Neural progenitor cell (in vitro differentiated cells): ENCODE measurements around the gene SMARCA5. TPM values are rescaled to one million over a fixed set of nuclear protein-coding genes. Genes with fewer than 3 reads are reported as not detected.

Experiments used
- DNase-seq: peaks from one replicate; pipeline ENCODE4 v3.0.0-alpha.2; 2016; ENCODE audit warnings: low spot score
- H2AFZ ChIP-seq: fragments of 200-600 bp; sonication (generic); replicated peaks from 2 replicates; pipeline ENCODE4 v1.6.1; 2016; ENCODE audit warnings: antibody characterized with exemption
- H3F3A ChIP-seq: fragments of 200-600 bp; sonication (generic); 2 replicates; pipeline ENCODE4 v1.6.1; 2016; ENCODE audit warnings: antibody characterized with exemption, low read depth
- H3K27ac ChIP-seq: fragments of 200-600 bp; sonication (generic); 2 replicates; pipeline ENCODE4 v1.5.1; 2016; ENCODE audit warnings: mild to moderate bottlenecking
- H3K27me3 ChIP-seq: fragments of 200-600 bp; sonication (generic); 2 replicates; pipeline ENCODE4 v1.6.1; 2016; ENCODE audit warnings: mild to moderate bottlenecking, moderate library complexity
- H3K36me3 ChIP-seq: fragments of 200-600 bp; sonication (generic); 2 replicates; pipeline ENCODE4 v1.5.1; 2016
- H3K4me1 ChIP-seq: fragments of 200-600 bp; sonication (generic); 2 replicates; pipeline ENCODE4 v1.6.1; 2016; ENCODE audit warnings: mixed run types
- H3K4me2 ChIP-seq: fragments of 200-600 bp; sonication (generic); 2 replicates; pipeline ENCODE4 v1.6.1; 2016
- H3K4me3 ChIP-seq: fragments of 200-600 bp; sonication (generic); 2 replicates; pipeline ENCODE4 v1.5.1; 2016
- H3K79me2 ChIP-seq: fragments of 200-600 bp; sonication (generic); 2 replicates; pipeline ENCODE4 v1.6.1; 2016; ENCODE audit warnings: low read depth
- H3K9ac ChIP-seq: fragments of 200-600 bp; sonication (generic); 2 replicates; pipeline ENCODE4 v1.6.1; 2016
- H3K9me3 ChIP-seq: fragments of 200-600 bp; sonication (generic); 2 replicates; pipeline ENCODE4 v1.5.1; 2016; ENCODE audit warnings: low read depth
- H4K20me1 ChIP-seq: fragments of 200-600 bp; sonication (generic); 2 replicates; pipeline ENCODE4 v1.6.1; 2016; ENCODE audit warnings: low read depth
- H3K27ac Mint-ChIP-seq: 3 replicates; pipeline ENCODE4 v1.8.0; 2021; ENCODE audit warnings: mixed read lengths
- H3K27me3 Mint-ChIP-seq: 2 replicates; pipeline ENCODE4 v1.8.0; 2022; ENCODE audit warnings: low read depth, mild to moderate bottlenecking, inconsistent platforms, moderate library complexity, mixed read lengths; ENCODE audit not compliant: insufficient read depth
- H3K36me3 Mint-ChIP-seq: 3 replicates; pipeline ENCODE4 v1.8.0; 2021; ENCODE audit warnings: mixed read lengths
- H3K4me1 Mint-ChIP-seq: 3 replicates; pipeline ENCODE4 v1.8.0; 2021; ENCODE audit warnings: mixed read lengths
- H3K4me3 Mint-ChIP-seq: 3 replicates; pipeline ENCODE4 v1.8.0; 2021; ENCODE audit warnings: mild to moderate bottlenecking, moderate library complexity, mixed read lengths
- H3K9me3 Mint-ChIP-seq: 3 replicates; pipeline ENCODE4 v1.8.0; 2020; ENCODE audit warnings: mixed read lengths
- EZH2 ChIP-seq: fragments of 200-600 bp; sonication (generic); IDR thresholded peaks from 2 replicates; pipeline ENCODE4 v1.6.1; 2017; ENCODE audit warnings: antibody characterized with exemption, mild to moderate bottlenecking, moderate library complexity
- EZH2phosphoT487 ChIP-seq: fragments of 200-600 bp; sonication (generic); IDR thresholded peaks from 2 replicates; pipeline ENCODE4 v1.6.1; 2017; ENCODE audit warnings: antibody characterized with exemption
- total RNA-seq: library from RNA; depleted of rRNA; stranded (reverse); fragments of >200 nt; gene quantifications from 2 replicates; pipeline ENCODE4 v1.2.3, GENCODE V29; 2015; ENCODE audit warnings: low replicate concordance
- TF ChIP-seq, protein P1 (sequence below): fragments of 200-600 bp; sonication (generic); IDR thresholded peaks from 2 replicates; pipeline ENCODE4 v1.5.1; 2017; ENCODE audit warnings: antibody characterized with exemption, mild to moderate bottlenecking

The SMARCA5 gene, protein sequence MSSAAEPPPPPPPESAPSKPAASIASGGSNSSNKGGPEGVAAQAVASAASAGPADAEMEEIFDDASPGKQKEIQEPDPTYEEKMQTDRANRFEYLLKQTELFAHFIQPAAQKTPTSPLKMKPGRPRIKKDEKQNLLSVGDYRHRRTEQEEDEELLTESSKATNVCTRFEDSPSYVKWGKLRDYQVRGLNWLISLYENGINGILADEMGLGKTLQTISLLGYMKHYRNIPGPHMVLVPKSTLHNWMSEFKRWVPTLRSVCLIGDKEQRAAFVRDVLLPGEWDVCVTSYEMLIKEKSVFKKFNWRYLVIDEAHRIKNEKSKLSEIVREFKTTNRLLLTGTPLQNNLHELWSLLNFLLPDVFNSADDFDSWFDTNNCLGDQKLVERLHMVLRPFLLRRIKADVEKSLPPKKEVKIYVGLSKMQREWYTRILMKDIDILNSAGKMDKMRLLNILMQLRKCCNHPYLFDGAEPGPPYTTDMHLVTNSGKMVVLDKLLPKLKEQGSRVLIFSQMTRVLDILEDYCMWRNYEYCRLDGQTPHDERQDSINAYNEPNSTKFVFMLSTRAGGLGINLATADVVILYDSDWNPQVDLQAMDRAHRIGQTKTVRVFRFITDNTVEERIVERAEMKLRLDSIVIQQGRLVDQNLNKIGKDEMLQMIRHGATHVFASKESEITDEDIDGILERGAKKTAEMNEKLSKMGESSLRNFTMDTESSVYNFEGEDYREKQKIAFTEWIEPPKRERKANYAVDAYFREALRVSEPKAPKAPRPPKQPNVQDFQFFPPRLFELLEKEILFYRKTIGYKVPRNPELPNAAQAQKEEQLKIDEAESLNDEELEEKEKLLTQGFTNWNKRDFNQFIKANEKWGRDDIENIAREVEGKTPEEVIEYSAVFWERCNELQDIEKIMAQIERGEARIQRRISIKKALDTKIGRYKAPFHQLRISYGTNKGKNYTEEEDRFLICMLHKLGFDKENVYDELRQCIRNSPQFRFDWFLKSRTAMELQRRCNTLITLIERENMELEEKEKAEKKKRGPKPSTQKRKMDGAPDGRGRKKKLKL
- 114 and 176 TPM in 2 replicates for total RNA-seq

DNA sequence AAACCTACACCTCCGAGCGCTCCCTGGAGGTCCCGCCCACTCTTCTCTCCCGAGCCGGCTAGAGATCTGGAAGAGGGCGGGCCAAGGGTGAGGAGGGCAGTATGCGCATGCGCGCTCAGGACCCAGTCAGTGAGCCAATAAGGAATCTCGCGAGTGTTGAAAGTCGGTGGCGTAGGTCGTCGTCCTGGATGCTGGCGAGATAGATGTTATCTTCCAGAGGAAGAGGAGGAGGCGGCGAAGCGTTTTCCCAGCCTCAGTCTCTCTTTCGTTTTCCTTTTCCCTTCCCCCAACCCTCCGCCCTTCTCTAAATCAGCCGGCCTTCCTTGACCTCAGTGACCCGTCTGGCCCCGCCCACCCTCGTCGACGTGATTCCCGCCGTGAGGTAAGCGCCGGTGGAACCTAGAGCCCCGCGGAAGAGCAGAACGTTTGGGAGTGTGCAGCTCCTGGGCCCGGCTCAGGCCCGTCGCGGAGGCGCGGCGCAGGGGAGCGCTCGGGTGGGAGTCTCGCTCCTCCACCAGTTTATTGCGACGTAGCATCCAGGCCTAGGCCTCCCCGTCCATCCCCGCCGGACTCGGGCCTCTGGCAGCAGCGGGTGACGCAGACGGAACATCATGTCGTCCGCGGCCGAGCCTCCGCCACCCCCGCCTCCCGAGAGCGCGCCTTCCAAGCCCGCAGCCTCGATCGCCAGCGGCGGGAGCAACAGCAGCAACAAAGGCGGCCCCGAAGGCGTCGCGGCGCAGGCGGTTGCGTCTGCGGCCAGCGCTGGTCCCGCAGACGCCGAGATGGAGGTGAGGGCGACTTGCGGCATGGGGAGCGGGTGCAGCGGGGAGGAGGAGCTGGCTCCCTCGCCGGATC, at the start of gene SMARCA5:
TSS of gene SMARCA5 (plus strand) at position 389 of the 855 bp plus-strand sequence. CDS start at position 612, 223 bp downstream.
- Histone ChIP-seq H3K79me2 (peaks cover 50% of the 10 kb centered on the region), H2AFZ (peak within 1 kb of the TSS; percentile 71), H3K27me3 (peaks cover 3% of the 10 kb centered on the region), H3K9ac (peak within 1 kb of the TSS; percentile 92), H3K9me3 (no peaks in the 10 kb centered on the region), H4K20me1 (peaks cover 40% of the 10 kb centered on the region), H3F3A (peaks cover 15% of the 10 kb centered on the region), H3K4me2 (peak within 1 kb of the TSS; percentile 92), H3K4me3 (peak within 1 kb of the TSS; percentile 92), H3K27ac (peak within 1 kb of the TSS; percentile 97), H3K36me3 (peaks cover 12% of the 10 kb centered on the region), H3K4me1 (peaks cover 9% of the 10 kb centered on the region)
- DNase-seq: peak; percentile 99
- Mint-ChIP-seq H3K4me3 (peak within 1 kb of the TSS; percentile 99), H3K27ac (peak within 1 kb of the TSS; percentile 98), H3K4me1 (peaks cover 28% of the 10 kb centered on the region), H3K36me3 (peaks cover 19% of the 10 kb centered on the region), H3K9me3 (peaks cover 3% of the 10 kb centered on the region), H3K27me3 (no peaks in the 10 kb centered on the region)
- TF ChIP-seq, protein P1, sequence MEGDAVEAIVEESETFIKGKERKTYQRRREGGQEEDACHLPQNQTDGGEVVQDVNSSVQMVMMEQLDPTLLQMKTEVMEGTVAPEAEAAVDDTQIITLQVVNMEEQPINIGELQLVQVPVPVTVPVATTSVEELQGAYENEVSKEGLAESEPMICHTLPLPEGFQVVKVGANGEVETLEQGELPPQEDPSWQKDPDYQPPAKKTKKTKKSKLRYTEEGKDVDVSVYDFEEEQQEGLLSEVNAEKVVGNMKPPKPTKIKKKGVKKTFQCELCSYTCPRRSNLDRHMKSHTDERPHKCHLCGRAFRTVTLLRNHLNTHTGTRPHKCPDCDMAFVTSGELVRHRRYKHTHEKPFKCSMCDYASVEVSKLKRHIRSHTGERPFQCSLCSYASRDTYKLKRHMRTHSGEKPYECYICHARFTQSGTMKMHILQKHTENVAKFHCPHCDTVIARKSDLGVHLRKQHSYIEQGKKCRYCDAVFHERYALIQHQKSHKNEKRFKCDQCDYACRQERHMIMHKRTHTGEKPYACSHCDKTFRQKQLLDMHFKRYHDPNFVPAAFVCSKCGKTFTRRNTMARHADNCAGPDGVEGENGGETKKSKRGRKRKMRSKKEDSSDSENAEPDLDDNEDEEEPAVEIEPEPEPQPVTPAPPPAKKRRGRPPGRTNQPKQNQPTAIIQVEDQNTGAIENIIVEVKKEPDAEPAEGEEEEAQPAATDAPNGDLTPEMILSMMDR: no peak
- no peak for TF ChIP-seq EZH2phosphoT487
- TF ChIP-seq EZH2: no peak

DNA sequence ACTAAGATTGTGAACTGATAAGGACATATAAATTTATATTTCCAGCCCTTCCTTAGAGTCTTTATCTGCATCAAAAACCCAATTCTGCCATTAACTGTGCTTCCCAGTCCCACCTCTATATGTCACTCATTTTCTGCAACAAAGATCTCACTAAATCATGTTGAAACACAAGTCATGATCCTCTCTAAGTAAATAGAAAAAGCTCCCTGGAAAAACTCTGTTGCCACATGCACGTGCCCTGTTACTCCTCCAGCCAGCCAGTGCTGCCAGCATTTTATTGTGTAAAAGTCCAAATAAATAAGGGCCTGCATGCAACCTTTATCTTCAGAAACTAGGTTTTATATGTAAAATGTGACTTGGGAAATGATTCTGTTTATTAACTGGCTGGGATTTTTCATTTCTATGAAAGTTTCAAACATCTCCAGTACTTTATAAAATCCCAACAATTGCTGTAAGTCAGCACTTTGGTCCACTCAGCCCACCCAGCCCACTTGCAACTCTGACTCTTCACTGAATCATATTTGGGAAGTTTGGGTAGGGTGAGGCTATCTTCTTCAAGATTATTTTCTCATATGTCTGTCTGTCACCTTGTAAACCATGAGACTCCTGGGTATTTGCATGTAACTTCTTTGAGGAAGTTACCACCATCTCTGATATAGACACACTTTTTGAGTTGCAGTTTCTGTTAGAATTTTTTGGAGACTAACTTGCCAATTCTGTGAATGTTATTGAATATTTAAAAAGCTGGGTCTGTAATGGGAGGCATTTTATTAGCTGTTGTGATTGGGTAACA, 40.0 kb upstream of the SMARCA5 start:
- DNase-seq: no peak
- Mint-ChIP-seq H3K36me3 (peaks cover 13% of the 10 kb centered on the region), H3K27me3 (peaks cover 2% of the 10 kb centered on the region), H3K27ac (no peak overlapping the region), H3K9me3 (no peaks in the 10 kb centered on the region), H3K4me3 (no peak overlapping the region), H3K4me1 (no peaks in the 10 kb centered on the region)
- Histone ChIP-seq H3K27ac (no peak overlapping the region), H3K4me3 (no peak overlapping the region), H2AFZ (no peak overlapping the region), H3K27me3 (no peaks in the 10 kb centered on the region), H3K9me3 (no peaks in the 10 kb centered on the region), H3K4me1 (no peaks in the 10 kb centered on the region), H3K4me2 (no peak overlapping the region), H4K20me1 (no peaks in the 10 kb centered on the region), H3K9ac (no peak overlapping the region), H3F3A (no peaks in the 10 kb centered on the region), H3K79me2 (no peaks in the 10 kb centered on the region), H3K36me3 (no peaks in the 10 kb centered on the region)
- TF ChIP-seq EZH2: no peak

- Mint-ChIP-seq H3K27ac (no peak overlapping the region), H3K4me3 (no peak overlapping the region), H3K27me3 (peaks cover 2% of the 10 kb centered on the region), H3K36me3 (peaks cover 6% of the 10 kb centered on the region), H3K4me1 (no peaks in the 10 kb centered on the region), H3K9me3 (no peaks in the 10 kb centered on the region)
- no peaks in the 10 kb centered on the region for H3F3A ChIP-seq
- no peak for TF ChIP-seq EZH2phosphoT487
- TF ChIP-seq EZH2: no peak
- TF ChIP-seq, protein P1: no peak
- no peak overlapping the region for H3K27ac ChIP-seq
- DNase-seq: no peak
- H3K36me3 ChIP-seq: no peaks in the 10 kb centered on the region
- no peak overlapping the region for H2AFZ ChIP-seq
- H3K4me2 ChIP-seq: no peak overlapping the region
- H3K27me3 ChIP-seq: no peaks in the 10 kb centered on the region
- H3K4me3 ChIP-seq: no peak overlapping the region
- H4K20me1 ChIP-seq: no peaks in the 10 kb centered on the region
- no peaks in the 10 kb centered on the region for H3K9me3 ChIP-seq
- H3K79me2 ChIP-seq: no peaks in the 10 kb centered on the region
- no peak overlapping the region for H3K9ac ChIP-seq
- H3K4me1 ChIP-seq: no peaks in the 10 kb centered on the region
These were observed 36.0 kb upstream of the SMARCA5 start for GRCh38 chr4:143477487-143477886.
